Ecto neural progenitor cell (in vitro differentiated cells): ENCODE measurements around the gene PNLIPRP2.

ENCODE experiments used
- DNase-seq: peaks from one replicate; pipeline ENCODE4 v3.0.0-alpha.2; 2018; ENCODE audit warnings: low spot score

Gene PNLIPRP2

DNA sequence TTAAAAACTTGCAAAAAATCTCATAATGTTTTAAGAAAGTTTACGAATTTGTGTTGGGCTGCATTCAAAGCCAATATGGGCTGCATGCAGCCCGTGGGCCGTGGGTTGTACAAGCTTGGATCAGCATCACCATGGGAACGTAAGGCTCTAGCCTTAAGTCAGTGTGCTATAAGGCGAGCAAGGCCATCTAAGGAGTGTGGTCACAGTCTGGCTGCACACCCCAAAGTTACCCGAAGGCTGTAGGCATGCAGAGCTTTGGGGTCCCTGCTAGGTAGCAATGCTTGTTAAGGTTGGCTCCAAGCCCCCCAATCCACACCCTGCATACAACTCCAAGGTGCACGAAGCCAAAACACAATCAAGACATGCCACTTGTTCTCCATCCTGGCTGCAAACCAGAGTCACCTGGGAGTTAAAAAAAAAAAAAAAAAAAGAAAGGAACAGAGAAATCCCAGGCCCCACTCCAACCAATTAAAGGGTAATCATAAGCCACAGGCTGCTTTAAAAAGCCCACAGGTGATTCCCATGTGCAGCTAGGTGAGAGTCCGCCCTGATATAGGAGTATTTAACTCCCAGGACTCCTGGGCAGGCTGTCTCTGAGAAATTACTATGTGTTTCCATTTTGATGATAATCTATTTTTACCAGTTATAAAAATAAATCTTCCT, 8.5 kb upstream of the PNLIPRP2 start:
- DNase-seq, result no peak

DNA sequence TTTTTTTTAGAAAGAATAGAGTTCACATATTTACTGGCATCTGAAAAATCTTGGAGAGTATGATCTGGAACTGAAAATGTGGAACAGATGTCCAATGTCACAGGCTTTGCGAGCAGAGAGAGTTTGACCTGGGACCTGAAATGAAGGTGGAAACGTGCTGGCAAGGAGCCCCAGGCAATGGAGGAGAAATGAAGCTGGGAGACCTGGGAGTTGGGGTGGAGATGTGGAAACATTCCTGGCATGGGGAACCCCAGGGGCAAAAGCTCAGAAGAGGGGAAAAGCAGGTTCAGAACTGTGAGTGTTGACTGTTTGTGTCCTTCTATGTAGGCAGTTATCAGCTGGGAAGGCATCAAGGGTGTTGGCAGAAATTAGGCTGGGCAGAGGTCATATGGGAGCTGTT, 7.3 kb upstream of the PNLIPRP2 start:
- no peak for DNase-seq

- no peak for DNase-seq
These were observed 6.0 kb upstream of the PNLIPRP2 start for GRCh38 chr10:116614796-116615195.

DNA sequence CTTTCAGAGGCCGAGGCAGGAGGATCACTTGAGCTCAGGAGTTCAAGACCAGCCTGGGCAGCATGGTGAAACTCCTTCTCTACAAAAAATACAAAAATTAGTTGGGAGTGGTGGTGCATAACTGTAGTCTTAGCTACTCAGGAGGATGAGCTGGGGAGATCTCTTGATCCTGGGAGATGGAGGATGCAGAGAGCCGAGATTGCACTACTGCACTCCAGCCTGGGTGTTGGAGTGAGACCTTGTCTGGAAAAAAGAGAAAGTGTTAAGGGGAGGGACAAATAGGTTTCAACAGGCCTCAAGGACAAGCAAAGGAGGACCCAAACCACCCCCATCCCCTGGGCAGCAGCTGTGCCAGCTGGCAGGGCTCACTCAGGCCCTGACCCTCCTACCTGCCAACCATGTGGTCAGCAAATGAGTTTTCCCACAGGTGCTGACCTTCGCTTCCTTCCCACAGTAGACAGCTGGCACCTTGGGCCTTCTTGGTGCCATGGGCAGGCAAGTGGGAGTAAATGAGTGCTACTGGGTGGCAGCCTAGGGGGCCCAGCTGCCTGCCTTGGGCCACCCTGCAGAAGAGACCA, 5.5 kb upstream of the PNLIPRP2 start:
- no peak for DNase-seq

DNA sequence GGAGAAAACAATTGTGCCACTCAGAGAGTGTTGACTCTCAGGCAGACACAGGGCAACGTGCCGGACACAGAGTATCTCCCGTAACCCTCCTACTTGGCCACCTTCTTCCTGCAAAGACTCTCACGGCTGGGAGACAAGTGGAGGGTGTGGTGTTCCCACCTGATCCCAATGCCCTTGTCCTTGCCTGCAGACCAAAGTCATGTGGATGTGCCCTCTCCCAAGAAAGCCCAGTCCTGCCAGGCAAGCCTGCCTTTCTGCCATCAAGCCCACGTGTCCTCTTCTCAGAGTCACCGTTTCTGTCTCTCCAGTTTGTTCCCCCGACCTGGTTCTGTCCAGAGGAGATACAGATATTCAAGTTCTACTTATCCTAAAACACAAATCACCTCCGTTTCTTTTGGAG, 723 bp downstream of the PNLIPRP2 start:
- DNase-seq, result no peak

GRCh38 chr10:116621934-116622655, 1.3 kb downstream of the PNLIPRP2 start:
- DNase-seq, result no peak

- DNase-seq, result no peak
These were observed 5.1 kb downstream of the PNLIPRP2 start for GRCh38 chr10:116625845-116626244.

DNA sequence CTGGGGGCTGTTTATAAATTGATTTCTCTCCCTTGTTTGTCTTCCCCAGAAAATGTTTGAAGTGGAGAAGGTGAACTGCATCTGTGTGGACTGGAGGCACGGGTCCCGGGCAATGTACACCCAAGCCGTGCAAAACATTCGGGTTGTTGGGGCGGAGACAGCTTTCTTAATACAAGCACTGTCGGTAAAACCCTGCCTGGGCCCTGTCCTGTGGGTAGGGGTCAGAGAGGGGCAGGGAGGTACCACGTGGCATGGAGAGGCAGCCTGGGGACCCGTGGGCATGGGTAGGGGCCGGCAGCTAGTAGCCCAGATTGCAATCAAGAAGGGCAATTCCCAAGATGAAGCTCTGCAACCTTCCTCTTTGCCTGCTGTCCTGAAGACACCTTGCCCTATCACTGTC, 6.1 kb downstream of the PNLIPRP2 start:
- no peak for DNase-seq

DNA sequence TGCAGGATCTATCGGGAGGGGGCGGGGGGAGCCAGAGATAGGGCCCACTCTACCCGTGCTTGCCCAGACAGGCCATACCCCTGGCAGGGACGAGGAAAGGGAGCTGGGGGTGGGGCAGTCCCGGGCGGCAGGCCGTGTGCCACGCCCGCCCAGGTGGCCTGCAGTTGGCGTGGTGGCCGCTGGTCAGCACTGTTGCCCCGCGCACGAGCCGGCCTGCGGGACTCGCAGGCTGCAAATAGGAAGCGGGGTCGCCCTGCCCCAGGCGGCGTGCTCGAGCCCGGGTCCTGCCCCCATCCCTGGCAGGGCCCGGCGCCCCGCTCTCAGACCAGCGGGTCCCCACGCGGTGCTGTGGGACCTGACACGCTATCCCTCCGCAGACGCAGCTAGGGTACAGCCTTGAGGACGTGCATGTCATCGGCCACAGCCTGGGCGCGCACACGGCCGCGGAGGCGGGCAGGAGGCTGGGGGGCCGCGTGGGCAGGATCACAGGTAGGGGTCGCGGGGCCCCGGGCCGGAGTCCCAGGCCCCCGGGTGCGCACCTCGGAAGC, 6.7 kb downstream of the PNLIPRP2 start:
- peak; percentile 85 for DNase-seq

- DNase-seq, result no peak
These were observed 8.6 kb downstream of the PNLIPRP2 start for GRCh38 chr10:116629340-116629739.

DNA sequence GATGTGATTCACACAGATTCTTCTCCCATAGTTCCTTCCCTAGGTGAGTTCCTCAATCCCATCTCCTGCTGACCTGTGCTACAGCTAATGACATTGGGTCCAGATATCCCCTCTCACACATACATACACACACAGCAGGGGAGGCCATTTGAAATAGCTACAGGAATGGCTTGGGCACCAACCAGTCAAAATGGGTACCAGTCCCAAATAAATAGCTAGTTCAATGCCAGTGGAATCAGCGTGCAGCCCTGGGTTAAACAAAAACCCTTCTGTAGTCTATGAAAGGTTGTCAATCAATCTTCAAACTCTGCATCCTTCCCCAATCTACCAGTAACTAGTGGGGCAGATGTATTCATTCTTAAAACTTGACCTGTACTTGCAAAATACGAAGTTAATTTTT, 9.3 kb downstream of the PNLIPRP2 start:
- no peak for DNase-seq

- no peak for DNase-seq
These were observed 11.1 kb downstream of the PNLIPRP2 start for GRCh38 chr10:116631871-116632295.

DNA sequence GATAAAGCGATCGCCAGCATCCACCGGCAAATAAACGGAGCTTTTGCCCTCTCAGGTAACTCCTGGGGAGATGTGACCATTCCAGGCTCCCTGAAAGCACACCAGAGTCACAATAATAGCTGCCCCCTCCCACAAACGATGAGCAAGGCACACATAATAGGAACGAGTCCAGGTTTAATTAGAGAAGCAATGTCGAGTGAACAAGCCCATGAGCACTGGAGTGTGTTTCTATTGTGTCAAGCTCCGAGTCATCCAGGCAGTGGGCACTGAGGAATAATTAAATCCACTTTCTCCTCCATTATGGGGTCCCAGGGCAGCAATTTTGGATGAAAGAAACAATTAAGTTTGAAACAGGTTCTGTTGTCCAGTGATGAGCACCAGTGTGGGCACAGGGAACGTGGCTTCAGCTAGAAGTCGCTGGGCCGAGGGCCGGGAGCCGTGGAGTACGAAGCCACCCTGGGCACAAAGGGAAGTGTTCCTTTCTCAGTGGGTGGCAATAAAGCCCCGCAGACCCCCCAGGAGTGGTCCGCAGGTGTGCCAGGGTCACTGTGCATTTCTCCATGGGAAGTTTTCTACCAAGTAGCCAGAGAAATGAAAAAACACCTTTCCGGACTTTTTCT, 12.0 kb downstream of the PNLIPRP2 start:
- DNase-seq, result no peak

DNA sequence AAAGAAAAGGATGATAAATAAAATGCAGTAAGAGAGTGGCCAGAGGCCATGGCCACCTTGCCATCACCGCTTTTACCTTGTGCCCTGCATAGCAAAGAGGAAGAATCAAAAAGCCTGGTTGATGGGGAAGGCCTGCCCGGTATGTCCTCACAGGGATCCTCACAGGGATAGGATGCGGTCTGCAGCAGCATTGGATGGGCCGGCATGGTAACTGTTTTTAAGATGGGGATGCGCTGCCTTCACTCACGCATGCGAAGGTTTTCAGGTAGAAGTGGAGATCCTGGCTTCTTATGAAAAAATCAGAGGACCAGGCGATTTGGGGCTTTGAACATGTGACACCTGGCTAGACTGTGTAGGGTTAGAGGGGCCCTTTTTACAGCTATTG, 12.5 kb downstream of the PNLIPRP2 start:
- DNase-seq, result no peak

DNA sequence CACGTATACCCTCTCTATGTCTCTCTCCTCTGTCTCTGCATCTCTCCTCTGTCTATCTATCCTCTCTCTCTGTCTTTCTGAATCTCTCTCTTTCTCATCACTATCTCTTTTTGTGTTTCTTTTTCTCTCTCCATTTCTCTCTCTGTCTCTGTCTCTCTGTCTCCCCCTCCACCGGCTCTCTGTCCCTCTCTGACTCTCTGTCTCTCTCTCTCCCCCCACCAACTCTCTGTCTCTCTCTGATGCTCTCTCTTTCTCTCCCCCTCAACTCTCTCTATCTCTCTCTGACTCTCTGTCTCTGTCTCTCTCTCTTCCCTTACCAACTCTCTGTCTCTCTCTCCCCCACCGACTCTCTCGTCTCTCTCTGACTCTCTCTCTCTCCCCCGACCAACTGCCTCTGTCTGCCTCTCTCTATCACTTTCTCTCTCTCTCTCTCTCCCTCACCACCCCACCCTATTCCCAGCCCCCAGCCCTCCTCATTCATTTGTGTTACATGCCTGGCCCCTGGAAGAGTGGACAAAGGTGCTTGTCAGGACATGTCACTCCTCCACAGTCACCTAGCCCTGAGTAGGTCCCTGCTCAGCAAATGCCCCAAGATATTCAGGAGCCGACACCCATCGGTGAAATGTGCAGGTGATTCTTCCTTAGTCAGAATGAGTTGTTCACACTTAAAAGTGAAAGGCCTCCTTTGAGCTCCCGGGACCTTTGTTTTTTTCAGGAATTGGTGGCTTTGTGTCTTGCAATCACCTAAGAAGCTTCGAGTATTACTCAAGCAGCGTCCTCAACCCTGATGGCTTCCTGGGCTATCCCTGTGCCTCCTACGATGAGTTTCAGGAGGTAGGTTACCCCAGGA, 13.6 kb downstream of the PNLIPRP2 start:
- DNase-seq, result no peak

DNA sequence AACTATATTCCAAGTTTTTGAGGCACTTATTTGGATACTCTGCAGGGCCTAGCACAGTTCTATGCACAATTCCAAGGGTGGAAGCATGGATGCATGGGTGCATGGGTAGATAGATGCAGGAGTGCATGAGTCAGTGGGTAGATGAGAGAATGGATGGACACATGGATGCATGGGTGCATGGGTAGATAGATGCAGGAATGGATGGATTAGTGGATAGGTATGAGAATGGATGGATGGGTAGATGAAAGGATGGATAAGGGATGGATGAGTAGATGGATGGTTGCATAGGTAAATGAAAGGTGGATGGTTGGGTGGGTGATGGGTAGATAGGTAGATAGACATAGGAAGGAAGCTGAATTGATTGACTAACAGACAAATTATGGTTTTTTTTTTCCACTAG, 15.6 kb downstream of the PNLIPRP2 start:
- no peak for DNase-seq

GRCh38 chr10:116636976-116637375, 16.2 kb downstream of the PNLIPRP2 start:
- no peak for DNase-seq

- no peak for DNase-seq
These were observed 17.1 kb downstream of the PNLIPRP2 start for GRCh38 chr10:116637830-116638229.

- DNase-seq, result no peak
These were observed 25.7 kb downstream of the PNLIPRP2 start for GRCh38 chr10:116646502-116646901.

DNA sequence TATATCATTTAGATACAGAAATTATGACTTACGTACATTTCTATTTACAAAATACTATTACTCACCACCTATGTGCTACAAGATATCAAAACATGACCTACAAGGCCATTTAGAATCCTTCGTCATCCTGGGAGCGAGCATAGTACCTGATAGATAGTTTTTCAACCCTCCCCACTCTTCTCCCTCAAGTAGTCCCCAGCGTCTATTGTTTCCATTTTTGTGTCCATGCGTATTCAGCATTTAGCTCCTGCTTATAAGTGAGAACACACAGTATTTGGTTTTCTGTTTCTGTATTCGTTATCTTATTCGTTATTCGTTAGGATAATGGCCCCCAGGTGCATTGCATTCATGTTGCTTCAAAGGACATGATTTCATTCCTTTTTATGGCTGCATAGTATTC, 28.1 kb downstream of the PNLIPRP2 start:
- no peak for DNase-seq

DNA sequence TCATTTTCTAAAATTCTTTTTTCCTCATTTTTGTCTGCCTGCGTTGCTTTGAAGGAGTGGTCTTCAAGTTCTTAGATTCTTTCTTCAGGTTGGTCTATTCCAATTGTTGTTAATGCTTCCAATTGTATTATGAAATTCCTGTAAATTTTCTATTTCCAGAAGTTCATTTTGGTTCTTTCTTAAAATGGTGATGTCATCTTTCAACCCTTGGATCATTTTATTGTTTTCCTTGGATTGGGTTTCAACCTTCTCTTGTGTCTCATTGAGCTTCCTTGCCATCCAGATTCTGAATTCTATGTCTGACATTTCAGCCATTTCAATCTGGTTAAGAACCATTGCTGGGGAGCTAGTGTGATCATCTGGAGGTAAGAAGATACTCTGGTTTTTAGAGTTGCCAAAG, 33.1 kb downstream of the PNLIPRP2 start:
- DNase-seq, result no peak

- DNase-seq, result no peak
These were observed 34.1 kb downstream of the PNLIPRP2 start for GRCh38 chr10:116654816-116655215.
